Mononuclear cell (primary cell): ENCODE data around the gene KLHDC8A. TPM values are rescaled to one million over a fixed set of nuclear protein-coding genes. Genes with fewer than 3 reads are reported as not detected.

Source experiments
- H3K27me3 ChIP-seq: 2 replicates; pipeline ENCODE4 v1.6.0; 2011; ENCODE audit warnings: low read length, control low read depth; ENCODE audit not compliant: insufficient read depth
- H3K4me1 ChIP-seq: 2 replicates; pipeline ENCODE4 v1.5.1; 2011; ENCODE audit warnings: mild to moderate bottlenecking, low read length, control low read depth; ENCODE audit not compliant: insufficient read depth
- H3K4me3 ChIP-seq: 2 replicates; pipeline ENCODE4 v1.5.1; 2011; ENCODE audit warnings: mild to moderate bottlenecking, low read length, moderate library complexity
- H3K9me3 ChIP-seq: 2 replicates; pipeline ENCODE4 v1.5.1; 2011; ENCODE audit warnings: low read depth, mild to moderate bottlenecking, control low read depth, low read length
- total RNA-seq: library from RNA; depleted of rRNA; stranded (reverse); fragments of >200 nt; gene quantifications from one replicate; pipeline ENCODE4 v1.2.3, GENCODE V29; 2012

The KLHDC8A gene
- total RNA-seq, 1 donor = 0.21 TPM

GRCh38 chr1:205287076-205287475 is 69.6 kb downstream of the KLHDC8A start:
- Histone ChIP-seq H3K4me3 (no peak overlapping the region), H3K9me3 (no peaks in the 10 kb centered on the region), H3K27me3 (no peaks in the 10 kb centered on the region), H3K4me1 (peaks cover 100% of the 10 kb centered on the region)

- Histone ChIP-seq H3K4me1 (peaks cover 94% of the 10 kb centered on the region), H3K4me3 (no peak overlapping the region), H3K27me3 (no peaks in the 10 kb centered on the region), H3K9me3 (no peaks in the 10 kb centered on the region)
Observed at GRCh38 chr1:205286335-205286950, 70.3 kb downstream of the KLHDC8A start.

Other genes starting within 250 kb of the KLHDC8A start
- 17.2 TPM for gene RBBP5, start 234.9 kb downstream of the KLHDC8A start, total RNA-seq
- 16.3 TPM for gene DSTYK, start 145.2 kb downstream of the KLHDC8A start, total RNA-seq
- 4.3 TPM for gene TMCC2, start 129.0 kb downstream of the KLHDC8A start, total RNA-seq
- 34.2 TPM for gene NUAK2, start 35.2 kb downstream of the KLHDC8A start, total RNA-seq
- gene LEMD1, start 65.1 kb upstream of the KLHDC8A start, total RNA-seq = 0.31 TPM
- gene BLACAT1, start 99.1 kb upstream of the KLHDC8A start, total RNA-seq = not detected
- gene CDK18, start 147.7 kb upstream of the KLHDC8A start, total RNA-seq = 0.94 TPM